OCI-LY3 (cell line): ENCODE measurements around the gene PREX1.

Experiments
- H2AFZ ChIP-seq: fragments of 200-600, 300-600 bp; shearing (Covaris generic); 2 replicates; pipeline ENCODE4 v1.6.0; 2014; ENCODE audit warnings: antibody characterized with exemption, low read depth, low read length
- H3K27ac ChIP-seq: fragments of 200-600, 300-600 bp; sonication (generic); 2 replicates; pipeline ENCODE4 v1.5.1; 2014; ENCODE audit warnings: mild to moderate bottlenecking, low read length, moderate library complexity, mixed read lengths
- H3K27me3 ChIP-seq: fragments of 200-600, 300-600 bp; sonication (generic); 2 replicates; pipeline ENCODE4 v1.6.1; 2014; ENCODE audit warnings: low read depth, low read length, mixed read lengths
- H3K36me3 ChIP-seq: fragments of 200-600, 300-600 bp; sonication (generic); replicated peaks from 2 replicates; pipeline ENCODE3; 2014; ENCODE audit warnings: low read depth, low read length, mixed read lengths
- H3K4me1 ChIP-seq: fragments of 300-600, 200-600 bp; sonication (generic); 2 replicates; pipeline ENCODE4 v1.6.1; 2014; ENCODE audit warnings: low read length, mixed read lengths
- H3K4me2 ChIP-seq: fragments of 200-600, 300-600 bp; sonication (generic); 2 replicates; pipeline ENCODE4 v1.6.1; 2014; ENCODE audit warnings: low read length, mixed read lengths
- H3K4me3 ChIP-seq: fragments of 300-600, 200-600 bp; sonication (generic); 2 replicates; pipeline ENCODE4 v1.5.1; 2014; ENCODE audit warnings: antibody characterized with exemption, mild to moderate bottlenecking, low read length, moderate library complexity
- H3K79me2 ChIP-seq: fragments of 300-600, 200-600 bp; shearing (Covaris generic); 2 replicates; pipeline ENCODE4 v1.6.1; 2014; ENCODE audit warnings: mild to moderate bottlenecking, low read length, mixed read lengths
- H3K9ac ChIP-seq: fragments of 300-600, 200-600 bp; shearing (Covaris generic); 2 replicates; pipeline ENCODE4 v1.6.0; 2014; ENCODE audit warnings: mild to moderate bottlenecking, low read length, moderate library complexity
- H3K9me3 ChIP-seq: fragments of 200-600, 300-600 bp; shearing (Covaris generic); 2 replicates; pipeline ENCODE4 v1.6.1; 2014; ENCODE audit warnings: low read length, mixed read lengths; ENCODE audit not compliant: insufficient read depth
- H4K20me1 ChIP-seq: fragments of 200-600, 300-600 bp; sonication (generic); 2 replicates; pipeline ENCODE4 v1.6.1; 2016; ENCODE audit warnings: low read length, mixed read lengths; ENCODE audit not compliant: insufficient read depth
- CTCF ChIP-seq: fragments of 200-600, 300-600 bp; sonication (generic); IDR thresholded peaks from 2 replicates; pipeline ENCODE4 v1.5.1; 2014; ENCODE audit warnings: antibody characterized with exemption, low read length, low read depth
- EZH2phosphoT487 ChIP-seq: fragments of 200-600 bp; shearing (Covaris generic); IDR thresholded peaks from 2 replicates; pipeline ENCODE4 v1.6.1; 2018; ENCODE audit warnings: antibody characterized with exemption, mixed run types, low read depth

Gene PREX1

GRCh38 chr20:48766205-48766604 lies 61.6 kb downstream of the PREX1 start:
- H3K4me1 ChIP-seq, result peaks cover 15% of the 10 kb centered on the region
- 0 out of 2 replicates have a peak, but pooled peaks cover 5% of the 10 kb centered on the region for H3K27me3 ChIP-seq
- no peaks in the 10 kb centered on the region for H3K79me2 ChIP-seq
- H3K27ac ChIP-seq, result no peak overlapping the region
- H3K9ac ChIP-seq, result no peak overlapping the region
- H4K20me1 ChIP-seq, result peaks cover 33% of the 10 kb centered on the region
- no peak overlapping the region for H3K4me2 ChIP-seq
- no peak overlapping the region for H3K4me3 ChIP-seq
- 0 out of 2 replicates have a peak, but pooled peaks cover 3% of the 10 kb centered on the region for H3K9me3 ChIP-seq
- TF ChIP-seq EZH2phosphoT487, result no peak
- no peak for TF ChIP-seq CTCF
- H3K36me3 ChIP-seq, result no peaks in the 10 kb centered on the region
- no peak overlapping the region for H2AFZ ChIP-seq

DNA sequence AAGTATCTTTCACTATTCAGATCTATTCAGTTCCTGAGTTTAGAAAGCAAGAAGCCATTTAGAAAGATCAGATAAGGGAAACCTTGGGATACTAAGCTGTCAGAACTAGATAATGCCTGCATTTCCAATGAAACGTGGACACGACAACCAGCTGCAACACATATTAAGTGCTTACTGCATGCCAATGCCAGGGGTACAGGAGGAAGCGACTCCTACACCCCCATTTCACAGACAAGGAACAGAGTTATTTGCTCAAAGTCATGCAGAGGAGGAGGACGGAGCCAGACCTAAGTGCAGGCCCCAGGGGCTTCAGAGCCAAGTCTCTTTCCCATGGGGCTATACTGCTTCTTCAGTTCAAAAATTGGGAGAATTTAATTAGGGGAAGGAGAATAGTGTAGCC lies 62.4 kb downstream of the PREX1 start:
- H4K20me1 ChIP-seq, result peaks cover 28% of the 10 kb centered on the region
- 0 out of 2 replicates have a peak, but pooled peaks cover 3% of the 10 kb centered on the region for H3K9me3 ChIP-seq
- H3K79me2 ChIP-seq, result no peaks in the 10 kb centered on the region
- TF ChIP-seq EZH2phosphoT487 (no peak), CTCF (no peak)
- no peak overlapping the region for H3K4me2 ChIP-seq
- H3K4me1 ChIP-seq, result peaks cover 23% of the 10 kb centered on the region
- no peak overlapping the region for H2AFZ ChIP-seq
- 0 out of 2 replicates have a peak, but pooled peaks cover 5% of the 10 kb centered on the region for H3K27me3 ChIP-seq
- no peak overlapping the region for H3K9ac ChIP-seq
- H3K27ac ChIP-seq, result no peak overlapping the region
- no peak overlapping the region for H3K4me3 ChIP-seq
- no peaks in the 10 kb centered on the region for H3K36me3 ChIP-seq

GRCh38 chr20:48763216-48763914 lies 64.4 kb downstream of the PREX1 start:
- no peak overlapping the region for H3K9ac ChIP-seq
- no peak overlapping the region for H3K27ac ChIP-seq
- no peak overlapping the region for H3K4me2 ChIP-seq
- peaks cover 28% of the 10 kb centered on the region for H3K4me1 ChIP-seq
- 0 out of 2 replicates have a peak, but pooled peaks cover 3% of the 10 kb centered on the region for H3K9me3 ChIP-seq
- H3K36me3 ChIP-seq, result no peaks in the 10 kb centered on the region
- TF ChIP-seq CTCF (no peak), EZH2phosphoT487 (no peak)
- no peak overlapping the region for H3K4me3 ChIP-seq
- no peaks in the 10 kb centered on the region for H3K27me3 ChIP-seq
- no peaks in the 10 kb centered on the region for H3K79me2 ChIP-seq
- H4K20me1 ChIP-seq, result peaks cover 22% of the 10 kb centered on the region
- no peak overlapping the region for H2AFZ ChIP-seq

GRCh38 chr20:48761874-48762273 lies 65.9 kb downstream of the PREX1 start:
- H3K9me3 ChIP-seq, result 0 out of 2 replicates have a peak, but pooled peaks cover 3% of the 10 kb centered on the region
- no peak overlapping the region for H3K4me2 ChIP-seq
- H3K27ac ChIP-seq, result no peak overlapping the region
- peaks cover 10% of the 10 kb centered on the region for H4K20me1 ChIP-seq
- H3K9ac ChIP-seq, result no peak overlapping the region
- TF ChIP-seq EZH2phosphoT487 (no peak), CTCF (no peak)
- H3K4me1 ChIP-seq, result peaks cover 19% of the 10 kb centered on the region
- H3K36me3 ChIP-seq, result no peaks in the 10 kb centered on the region
- no peaks in the 10 kb centered on the region for H3K79me2 ChIP-seq
- no peak overlapping the region for H3K4me3 ChIP-seq
- H2AFZ ChIP-seq, result no peak overlapping the region
- H3K27me3 ChIP-seq, result no peaks in the 10 kb centered on the region
